Stimulated activated CD4-positive, alpha-beta T cell treated with anti-CD3 and anti-CD28 coated beads, Interleukin-4, amount 100 ng/mL, for 48 hours (primary cell): Measurements from ENCODE around the gene PTRHD1.

ENCODE experiments used
- DNase-seq, 2 donors: peaks; one replicate each; pipeline ENCODE4 v3.0.0-alpha.2; 2020; ENCODE audit warnings: low read depth in 2 of 2

The PTRHD1 gene

DNA sequence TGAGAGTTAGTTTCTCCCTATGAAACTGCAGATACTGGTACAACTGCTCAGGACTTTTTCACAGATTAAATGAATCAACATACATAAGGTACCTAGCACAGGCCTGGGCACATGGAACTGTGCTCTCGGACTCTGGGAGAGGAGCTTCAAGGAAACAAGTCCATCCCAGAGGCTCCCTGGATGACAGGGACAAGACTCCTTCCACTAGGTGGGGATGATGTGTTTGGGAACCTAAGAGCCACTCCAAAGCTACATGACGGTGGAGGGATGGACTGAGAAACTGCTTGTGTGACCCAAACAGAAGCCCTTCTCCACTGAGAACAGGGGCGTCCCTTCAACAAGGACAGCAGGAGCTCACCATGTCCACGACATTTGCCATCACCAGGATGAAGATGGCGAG lies 37.2 kb upstream of the PTRHD1 start:
- DNase-seq, result no peak

DNA sequence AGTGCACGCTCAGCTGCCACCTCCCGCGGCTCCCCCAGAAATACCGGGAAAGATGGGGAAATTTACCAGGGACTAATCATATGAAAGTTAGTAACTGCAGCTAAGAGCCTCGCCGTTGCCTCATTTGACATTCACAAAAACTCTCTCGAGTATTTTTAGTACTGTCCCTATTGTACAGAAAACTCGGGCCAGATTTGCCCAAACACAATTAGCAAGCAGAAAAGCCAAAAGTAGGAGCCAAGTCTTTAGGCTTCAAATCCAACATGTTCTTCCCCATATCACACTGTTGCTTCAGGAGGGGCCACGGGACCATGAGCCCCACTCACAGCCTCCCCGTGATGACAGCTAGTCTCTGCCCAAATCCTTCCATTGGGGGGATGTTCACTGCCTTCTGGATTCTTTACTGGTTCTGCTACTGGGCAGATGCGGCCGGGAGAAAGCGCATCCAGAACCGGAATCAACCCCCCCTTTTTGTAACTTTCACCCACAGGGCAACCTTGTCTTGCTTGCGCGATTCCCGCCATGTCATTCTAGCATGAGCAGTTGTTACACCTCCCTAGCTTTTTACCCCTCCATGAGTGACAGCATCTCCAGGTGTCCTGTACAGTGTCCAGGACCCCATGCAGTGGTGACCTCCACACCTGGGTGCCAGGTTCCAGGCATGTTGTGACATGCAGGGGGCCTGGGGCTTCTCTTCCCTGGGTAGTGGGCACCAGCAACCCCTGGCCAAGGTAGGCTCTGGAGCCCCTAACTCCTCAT lies 35.2 kb upstream of the PTRHD1 start:
- DNase-seq, result no peak

DNA sequence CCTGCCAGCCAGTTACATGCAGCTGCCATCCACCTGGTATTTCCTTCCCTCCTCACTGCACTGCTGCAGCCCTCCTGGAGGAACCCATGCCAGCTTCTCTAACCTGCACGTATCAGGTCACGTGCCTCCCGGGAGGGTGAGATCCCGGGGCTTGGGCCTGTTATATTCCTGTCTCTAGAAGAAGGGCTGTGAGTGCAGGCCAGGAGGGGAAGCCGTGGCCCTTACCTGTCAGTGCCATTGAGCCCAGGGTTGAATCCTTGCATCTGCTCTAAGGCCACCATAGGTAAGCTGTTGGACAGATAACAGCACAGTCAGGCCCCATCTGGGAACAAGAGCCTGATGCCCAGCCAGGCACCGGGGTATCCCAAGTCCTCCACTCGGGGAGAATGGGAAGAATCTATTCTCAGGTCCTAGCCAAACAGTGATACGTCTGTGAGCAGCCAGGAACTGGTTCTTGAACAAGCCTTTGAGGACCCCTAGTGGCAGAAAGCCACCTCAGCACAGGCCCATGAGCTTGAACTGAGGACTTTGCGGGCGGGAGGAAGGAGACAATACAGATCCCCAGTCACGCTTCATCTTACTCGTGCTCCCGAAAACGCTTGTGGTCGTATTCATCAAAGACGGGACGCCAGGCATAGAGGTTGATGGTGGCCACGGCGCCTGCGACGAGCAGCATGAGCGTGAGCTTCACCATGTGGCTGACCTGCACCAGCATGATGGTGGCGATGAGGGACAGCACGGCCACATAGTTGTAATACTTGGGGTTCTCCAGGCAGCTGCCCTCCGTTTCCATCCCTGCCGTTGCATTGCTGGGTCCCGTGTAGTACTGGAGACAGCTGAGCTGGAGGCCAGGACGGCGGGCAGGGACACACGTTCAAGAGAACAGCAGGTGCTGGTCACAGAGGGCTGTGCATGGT lies 34.4 kb upstream of the PTRHD1 start:
- peak; percentile 54 to 56 for DNase-seq

DNA sequence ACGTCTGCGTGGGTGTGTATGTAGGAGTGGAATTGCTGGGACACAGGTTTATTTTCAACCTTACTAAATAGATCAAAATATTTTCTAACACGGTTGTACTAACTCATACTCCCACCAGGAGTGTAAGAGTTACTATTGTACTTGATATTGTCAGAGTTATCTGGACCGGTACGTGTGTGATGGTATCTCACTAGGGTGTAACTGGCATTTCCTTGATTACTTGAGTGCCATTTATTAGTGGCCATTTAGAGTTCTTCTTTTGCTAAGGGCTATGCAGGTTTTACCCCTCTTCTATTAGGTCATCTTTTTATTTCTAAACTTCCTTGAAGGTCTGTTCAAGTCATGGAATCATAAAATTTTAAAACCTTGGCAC lies 33.6 kb upstream of the PTRHD1 start:
- no peak for DNase-seq

DNA sequence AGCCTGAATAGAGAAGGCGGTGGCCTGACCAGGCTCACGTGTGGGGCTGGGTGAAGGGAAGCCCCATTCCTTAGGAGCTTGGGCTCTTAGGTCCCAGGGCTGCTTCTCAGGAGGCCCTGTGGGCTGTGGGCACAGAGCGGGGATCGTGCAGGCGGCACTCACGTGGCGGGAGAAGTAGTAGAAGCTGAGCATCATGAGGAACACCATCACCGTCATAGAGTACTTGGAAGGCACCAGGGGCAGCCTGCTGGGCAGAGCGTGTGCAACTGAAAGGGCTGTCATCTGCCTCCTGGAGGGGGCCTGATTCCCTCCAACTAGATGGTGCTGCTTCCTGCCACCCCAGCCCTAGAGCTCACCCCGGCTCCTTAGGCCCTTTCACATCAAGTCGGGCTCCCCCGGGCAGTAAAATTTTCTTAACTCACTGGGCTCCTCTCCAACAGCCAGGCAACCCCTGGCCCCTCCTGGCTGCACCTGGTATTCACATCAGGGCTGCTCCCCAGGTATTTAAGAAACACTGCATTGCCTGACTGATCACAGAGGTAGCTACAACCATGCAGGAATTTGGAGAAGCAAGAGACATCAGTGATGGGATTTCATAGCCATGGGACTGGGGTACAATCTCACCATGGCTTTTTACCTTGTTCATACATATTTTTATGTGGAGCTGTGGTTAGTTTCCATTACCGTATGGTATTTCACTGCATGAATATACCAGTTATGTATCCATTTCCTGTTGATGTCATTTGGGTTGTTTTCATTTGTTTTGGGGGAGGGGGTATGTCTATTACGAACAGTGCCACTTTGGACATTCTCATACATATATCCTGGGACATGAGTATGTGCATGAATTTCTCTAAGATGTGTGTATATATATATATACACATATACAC lies 32.9 kb upstream of the PTRHD1 start:
- no peak for DNase-seq

DNA sequence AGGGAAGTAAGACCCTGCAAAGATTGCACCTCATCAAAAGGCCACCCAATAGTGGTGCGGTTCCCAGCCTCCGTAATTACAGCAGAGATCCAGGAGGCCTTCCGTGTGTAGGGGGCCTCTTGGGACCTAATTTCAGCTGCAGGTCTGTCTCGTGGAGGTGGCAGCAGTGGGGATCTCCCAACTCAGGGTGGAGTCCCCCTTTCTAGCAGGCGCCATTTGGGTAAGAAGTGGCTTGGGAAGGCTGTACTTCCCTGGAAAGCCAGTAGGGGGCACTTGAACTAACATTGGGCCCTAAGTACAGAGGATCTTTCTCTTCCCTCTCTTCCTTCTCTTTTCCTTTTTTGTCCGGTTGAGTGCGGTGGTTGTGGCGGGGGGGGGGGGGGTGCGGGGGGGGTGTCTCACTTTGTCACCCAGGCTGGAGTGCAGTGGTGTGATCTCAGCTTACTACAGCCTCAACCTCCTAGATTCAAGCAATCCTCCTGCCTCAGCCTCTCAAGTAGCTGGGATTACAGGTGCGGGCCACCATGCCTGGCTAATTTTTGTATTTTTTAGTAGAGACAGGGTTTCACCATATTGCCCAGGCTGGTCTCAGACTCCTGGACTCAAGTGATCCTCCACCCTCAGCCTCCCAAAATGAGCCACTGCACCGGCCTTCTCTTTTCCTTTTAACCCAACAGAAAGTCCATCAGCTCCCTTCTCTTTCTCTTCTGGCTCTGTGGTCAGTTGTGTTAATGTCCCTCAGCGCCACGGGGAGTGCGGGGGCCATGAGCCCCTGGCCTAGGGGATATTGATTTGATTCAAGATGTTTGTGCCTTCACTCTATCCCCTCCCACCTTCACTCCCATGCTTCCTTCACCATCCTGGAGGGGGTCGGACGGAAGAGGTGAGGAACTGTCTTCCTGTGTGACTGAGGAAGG lies 32.0 kb upstream of the PTRHD1 start:
- DNase-seq, result peak; percentile 16 to 47

DNA sequence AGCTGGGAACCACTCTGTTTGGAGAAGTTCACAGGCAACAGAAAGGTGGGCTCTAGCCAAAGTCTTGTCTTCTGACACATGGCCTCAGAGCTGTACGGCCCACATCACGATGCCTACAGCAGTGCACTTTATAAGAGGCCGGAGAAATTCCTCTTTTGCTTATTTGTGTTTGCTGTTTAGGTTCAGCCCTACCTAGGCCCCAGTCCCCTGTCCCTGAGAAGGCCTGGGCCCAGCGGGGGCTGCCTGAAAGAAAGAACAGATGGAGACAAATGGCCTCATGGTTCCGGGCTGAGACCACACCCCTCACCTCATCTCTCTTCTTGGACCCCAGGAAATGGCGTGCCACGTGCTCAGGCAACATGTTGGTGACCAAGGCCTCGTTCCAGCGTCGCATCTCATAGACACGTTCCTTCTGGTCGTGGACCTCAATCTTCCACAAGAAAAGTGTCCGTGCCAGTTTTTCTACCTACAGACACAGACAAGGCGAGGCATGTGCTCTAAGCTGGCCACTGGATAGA lies 30.9 kb upstream of the PTRHD1 start:
- no peak for DNase-seq

DNA sequence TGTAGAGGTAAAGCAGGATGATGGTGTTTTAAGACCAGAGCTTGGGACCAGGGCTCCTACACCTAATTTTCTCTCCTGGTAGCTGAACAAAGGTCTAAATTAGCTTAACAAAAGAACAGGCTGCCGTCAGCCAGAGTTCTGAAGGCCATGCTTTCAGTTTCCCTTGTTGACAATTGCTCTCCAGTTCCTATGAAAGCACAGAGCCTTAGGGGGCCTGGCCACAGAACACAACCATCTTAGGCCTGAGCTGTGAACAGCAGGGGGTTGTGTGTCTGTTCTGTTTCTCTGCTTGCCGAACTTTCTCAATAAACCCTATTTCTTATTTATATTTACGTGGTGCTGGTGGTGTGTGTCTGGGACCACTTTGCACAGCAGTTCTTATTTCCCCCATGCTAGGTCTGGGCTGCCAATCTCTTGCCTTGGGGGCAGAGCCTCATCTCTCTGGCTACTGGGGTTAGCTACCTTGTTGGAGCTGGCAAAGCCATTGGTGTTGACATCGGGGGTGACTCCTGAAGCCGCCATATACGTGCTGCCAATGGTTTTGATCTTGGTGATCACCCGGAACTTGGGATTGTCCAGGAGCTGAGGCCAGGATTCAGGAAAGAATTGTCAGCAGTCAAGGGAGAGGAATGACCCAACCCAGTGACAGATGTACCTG lies 29.0 kb upstream of the PTRHD1 start:
- no peak for DNase-seq

DNA sequence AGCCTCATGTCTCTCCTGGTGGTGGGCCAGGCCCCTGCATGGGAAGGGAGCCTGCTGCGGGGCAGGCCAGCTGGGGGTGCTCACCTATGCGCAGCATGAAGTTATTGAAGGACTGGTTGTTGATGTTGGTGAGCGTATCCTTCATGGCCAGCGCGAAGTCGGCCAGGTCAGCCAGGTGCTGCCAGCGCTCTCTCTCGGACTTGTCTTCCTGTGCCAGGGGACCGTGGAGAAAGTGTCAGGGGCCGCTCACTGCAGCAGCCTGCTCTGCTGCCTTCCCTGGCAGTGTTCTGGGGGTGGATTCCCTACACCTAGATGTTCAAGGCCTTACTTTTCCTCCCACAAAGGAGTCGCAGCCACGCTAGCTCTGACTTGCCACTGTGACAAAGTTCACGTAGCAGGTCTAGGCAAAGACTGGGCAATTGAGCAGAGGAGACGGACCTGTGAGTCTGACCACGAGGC lies 28.3 kb upstream of the PTRHD1 start:
- DNase-seq, result no peak

DNA sequence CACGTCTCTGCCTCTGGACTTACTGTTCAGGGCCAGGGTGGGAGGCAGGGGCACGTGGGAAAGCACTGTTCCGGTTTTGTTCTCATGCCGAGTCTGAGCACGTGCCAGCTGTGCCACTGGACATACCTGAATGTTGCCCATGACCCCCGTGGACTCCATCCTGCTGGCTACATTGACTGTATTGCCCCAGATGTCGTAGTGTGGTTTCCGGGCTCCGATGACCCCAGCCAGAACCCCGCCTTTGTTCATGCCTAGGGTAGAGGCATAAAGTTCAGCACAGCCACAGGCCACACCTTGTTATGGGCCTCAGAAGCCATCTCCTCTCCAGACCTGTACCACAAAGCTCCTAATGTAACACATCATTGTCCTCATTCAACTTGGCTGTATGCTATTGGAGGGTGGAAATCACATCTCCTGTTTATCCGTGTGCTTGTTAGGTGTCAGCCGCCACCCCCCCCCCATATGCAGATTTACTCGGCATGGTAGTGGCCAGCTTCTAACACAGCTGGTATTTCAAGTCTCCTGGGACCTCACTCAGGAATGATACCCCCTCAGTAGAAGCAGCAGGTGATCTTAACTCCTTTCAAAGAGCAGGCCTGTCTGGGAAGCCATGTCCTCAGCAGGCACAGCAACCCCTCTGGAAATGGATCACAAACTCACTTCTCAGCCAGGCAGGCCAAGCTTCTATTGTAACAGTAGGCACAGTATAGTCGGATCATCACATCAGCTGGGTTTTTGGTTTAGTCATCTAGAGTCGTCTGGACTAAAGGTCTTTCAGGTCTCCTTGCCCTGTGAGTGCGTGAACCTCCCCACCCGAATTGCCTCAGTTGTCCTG lies 27.6 kb upstream of the PTRHD1 start:
- DNase-seq, result no peak

DNA sequence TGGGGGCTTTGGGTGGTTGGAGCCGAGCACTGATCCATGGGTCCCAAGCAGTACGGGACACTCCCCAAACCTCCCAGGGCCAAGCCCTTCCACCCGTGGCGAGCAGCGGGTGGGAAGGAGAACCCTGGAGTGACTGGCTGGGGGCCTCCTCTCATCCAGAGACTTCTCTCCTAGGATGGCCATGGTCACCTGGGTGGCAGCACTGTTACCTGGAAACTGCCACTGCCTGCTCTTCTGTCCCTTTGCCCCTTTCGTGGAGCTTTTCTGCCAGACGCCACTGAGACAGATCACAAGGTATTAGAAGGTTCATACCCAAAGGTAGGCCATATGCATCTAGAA lies 27.0 kb upstream of the PTRHD1 start:
- no peak for DNase-seq

DNA sequence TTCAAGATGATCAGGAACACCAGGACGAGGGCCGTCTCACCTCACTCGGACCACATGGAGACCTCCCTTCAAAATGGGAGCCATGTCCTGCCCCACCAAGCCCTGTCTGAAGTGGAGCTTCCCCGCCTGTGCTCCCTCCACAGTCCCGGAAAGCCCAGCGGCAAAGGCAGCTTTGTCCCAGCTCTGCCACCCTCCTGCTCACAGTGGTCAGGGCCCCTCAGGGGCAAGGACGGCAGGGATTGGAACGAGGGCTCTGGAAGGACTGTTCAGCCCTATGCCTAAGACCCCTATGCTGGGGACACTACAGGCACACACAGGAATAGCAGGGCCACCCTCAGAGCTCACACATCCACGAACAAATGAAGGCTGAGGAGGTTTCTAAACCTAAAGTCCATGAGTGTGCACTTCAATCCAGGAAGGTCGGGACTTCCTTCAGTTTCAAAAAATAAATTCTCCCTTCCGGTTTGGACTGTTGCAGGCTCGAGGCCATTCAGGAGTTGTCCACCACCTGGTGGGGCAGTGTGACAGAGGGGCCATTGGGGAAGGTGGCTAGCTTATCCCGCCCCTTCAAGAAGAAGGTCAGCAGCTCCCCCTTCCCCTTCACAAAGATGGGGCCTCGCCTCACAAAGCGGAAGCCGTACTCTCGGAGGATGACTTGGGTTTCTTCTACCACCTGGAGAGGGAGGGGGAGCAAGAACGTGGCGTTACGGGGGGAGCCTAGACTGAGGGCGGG lies 26.4 kb upstream of the PTRHD1 start:
- DNase-seq, result no peak

DNA sequence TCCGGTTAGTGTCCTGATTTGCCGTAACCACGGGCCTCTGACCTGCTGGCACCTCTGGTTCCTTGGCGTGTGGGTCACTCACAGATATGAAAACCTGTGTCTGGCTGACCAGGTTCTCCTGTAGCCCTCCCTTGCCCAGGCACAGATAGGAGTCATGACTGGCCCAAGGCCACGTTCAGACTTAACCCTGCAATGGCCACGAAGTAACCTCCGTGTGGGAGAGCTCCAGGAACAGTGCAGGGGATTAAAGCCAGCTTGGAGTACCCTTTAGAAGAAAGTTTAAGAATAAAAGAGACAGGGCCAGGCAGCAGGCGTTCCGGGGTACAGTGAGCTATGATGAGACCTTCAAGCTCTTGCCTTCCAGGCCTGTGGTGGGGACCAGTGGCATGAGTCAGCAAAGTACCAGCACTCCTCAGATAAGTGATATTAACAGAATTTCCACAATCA lies 25.6 kb upstream of the PTRHD1 start:
- no peak for DNase-seq

DNA sequence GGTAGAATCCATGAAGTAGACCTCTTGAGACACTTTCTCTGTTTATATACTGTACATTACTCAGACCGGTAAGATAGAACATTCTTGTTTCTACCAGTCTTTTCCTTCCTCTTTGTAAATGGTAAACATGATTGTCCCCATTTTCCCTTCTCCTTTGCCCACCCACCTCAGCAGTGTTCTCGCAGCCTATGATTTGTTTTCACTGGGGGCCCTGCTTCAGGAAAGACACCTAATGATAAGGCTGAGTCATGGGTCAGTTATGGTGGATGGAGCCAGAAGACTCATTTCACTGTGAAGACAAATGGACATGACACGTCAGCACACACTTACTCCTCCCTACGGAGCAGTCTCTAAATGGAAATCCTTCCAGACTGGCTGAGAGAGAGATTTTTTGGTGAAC lies 23.7 kb upstream of the PTRHD1 start:
- DNase-seq, result no peak

DNA sequence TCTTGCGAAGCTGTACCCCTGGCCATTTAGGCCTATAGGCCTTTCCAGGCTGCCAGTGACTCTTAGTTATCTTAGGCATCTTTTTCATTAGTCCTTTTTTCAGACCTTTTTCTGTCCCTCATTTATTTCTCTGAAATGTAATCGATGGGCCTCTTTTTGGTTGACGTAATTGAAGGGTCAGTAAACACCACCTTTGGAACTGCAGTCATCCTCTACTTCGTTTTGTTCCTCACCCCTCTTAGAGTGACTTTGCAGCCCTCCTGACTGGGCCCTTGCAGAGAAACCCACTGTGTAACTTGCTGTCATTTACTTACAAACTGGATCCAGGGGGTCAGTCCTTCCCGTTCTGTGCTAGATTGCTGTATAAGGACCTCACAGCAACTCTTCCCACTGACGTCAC lies 23.2 kb upstream of the PTRHD1 start:
- no peak for DNase-seq

DNA sequence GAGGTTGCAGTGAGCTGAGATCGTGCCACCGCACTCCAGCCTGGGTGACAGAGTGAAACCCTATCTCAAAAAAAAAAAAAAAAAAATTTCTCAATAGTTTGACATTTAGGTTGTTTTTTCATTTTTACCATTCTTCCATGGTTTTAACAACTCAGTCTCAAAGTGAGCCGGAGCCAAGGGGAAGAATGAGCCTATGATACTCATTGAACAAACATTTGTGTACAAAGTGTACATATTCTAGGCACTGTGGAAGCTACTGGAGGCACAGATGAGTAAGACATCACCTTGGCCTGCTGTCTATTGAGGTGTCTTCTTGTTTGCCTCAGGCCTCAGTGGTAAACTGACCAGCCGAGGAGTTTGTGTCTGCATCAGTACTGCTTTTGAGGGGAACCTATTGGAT lies 22.0 kb upstream of the PTRHD1 start:
- DNase-seq, result no peak

DNA sequence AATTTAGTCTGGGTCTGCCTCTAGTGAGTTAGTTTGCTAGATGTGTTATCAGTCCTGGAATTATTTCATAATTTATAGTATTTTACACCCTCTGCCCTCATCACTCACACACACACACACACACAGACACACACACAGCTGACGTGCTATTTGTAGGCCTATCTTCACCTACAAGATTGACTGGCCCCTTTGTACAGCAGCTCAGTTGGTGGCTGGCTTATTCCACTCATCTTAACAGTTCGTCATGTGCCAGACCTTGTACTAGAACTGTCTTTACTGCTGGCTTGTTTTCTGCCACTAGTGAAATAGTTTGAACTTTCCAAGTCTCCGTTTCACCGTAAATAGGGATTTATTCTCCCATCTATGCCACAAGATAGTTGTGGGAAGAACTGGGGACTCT lies 21.3 kb upstream of the PTRHD1 start:
- no peak for DNase-seq

DNA sequence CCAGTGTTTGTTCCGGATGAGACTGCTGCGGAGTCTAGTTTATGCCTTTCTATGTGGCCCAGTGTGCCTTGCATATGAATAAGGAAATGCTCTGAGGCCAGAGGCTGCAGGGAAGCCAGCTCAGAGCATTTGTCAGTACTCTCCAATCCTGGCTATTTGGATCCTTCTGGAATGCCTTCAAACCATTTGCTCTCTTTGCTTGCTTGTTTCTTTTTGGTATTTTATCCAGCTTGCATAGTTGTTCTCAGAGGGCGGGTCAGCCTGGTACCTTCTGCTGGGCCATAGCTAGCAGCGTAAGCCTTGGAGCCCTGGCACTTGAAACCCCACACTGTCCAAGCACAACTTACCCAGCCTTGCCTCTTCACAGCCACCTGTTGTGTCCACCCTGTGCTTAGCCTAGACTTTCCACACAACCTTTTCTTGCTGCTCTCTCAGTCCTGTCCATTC lies 20.5 kb upstream of the PTRHD1 start:
- DNase-seq, result no peak
